ENCODE results near the gene STUM.
"Not testable (repeated sequence)": the region's sequence is repeated elsewhere in the genome, so short reads cannot be mapped to it uniquely, and the experiment has no call there.

The STUM gene

DNA sequence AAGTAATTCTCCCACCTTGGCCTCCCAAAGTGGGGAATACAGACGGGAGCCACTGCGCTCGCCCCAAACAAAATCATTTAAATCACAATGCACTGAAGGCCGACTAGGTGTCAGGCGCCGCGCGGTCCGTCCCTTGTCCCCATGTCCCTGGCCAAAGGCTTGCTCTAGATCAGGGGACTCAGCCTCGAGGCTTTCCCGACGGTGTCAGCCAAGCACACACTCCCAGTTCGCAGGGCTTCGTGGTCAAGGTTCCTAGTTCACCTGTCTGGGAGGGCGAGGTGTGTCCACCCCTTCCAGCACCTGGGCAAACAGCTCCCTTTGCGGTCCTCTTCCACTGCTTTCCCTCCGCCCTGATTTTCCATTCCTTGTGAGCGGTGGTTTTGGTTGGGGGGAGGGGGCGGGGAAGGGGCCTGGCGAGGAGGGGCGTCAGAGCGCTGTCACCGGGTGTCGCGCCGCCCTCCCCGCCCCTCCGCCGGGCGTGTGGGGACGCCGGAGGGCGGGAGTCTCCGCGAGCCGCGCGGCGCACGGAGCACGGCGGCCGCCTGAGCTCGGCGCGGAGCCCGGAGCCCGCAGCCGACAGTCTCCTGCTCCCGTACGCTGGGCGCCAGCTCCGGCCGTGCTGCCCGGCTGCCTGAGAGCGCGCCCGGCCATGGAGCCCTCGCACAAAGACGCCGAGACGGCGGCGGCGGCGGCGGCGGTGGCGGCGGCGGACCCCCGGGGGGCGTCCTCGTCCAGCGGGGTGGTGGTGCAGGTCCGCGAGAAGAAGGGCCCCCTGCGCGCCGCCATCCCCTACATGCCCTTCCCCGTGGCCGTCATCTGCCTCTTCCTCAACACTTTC is at the start of gene STUM:
Gene STUM, plus strand, starts transcription at position 509 of the 838 bp plus-strand sequence. Its CDS starts 141 bp downstream, at position 650.
- DNase-seq (ENCODE audit: insufficient read length, low spot score): peak; percentile 61
- TF ChIP-seq CTCF (IDR thresholded peaks at IDR 0.05; ENCODE audit: insufficient read depth, missing control alignments): no peak
- FAIRE-seq: no peak

DNA sequence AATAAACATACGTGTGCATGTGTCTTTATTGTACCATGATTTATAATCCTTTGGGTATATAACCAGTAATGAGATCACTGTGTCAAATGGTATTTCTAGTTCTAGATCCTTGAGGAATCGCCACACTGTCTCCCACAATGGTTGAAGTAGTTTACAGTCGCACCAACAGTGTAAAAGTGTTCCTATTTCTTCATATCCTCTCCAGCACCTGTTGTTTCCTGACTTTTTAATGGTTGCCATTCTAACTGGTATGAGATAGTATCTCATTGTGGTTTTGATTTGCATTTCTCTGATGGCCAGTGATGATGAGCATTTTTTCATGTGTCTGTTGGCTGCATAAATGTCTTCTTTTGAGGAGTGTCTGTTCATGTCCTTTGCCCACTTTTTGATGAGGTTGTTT is 48.9 kb upstream of the STUM start:
- DNase-seq (ENCODE audit: insufficient read length, low spot score); FAIRE-seq: not testable (repeated sequence)

GRCh38 chr1:226506021-226506420 is 42.5 kb upstream of the STUM start:
- TF ChIP-seq CTCF (IDR thresholded peaks at IDR 0.05; ENCODE audit: insufficient read depth, missing control alignments): no peak
- FAIRE-seq (no peak), DNase-seq (ENCODE audit: insufficient read length, low spot score) (no peak)

DNA sequence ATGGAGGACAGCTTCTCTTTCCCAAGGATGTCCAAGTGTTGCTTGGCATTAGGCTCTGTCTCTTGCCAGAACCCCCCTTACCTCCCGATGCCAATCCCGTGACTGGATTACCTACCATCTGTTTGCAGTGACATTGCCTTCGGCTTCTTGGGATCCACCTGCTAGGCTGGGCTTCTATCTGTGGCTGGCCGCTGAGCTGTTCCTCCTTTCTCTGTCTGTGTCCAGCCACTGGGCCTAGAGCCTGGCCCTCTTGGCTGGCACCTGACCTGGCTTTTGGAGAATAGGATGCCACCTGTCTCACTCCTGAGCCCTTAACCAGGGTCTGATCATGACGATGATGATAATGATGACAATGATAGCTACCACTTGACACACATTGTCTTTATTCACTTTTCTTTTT is 41.6 kb upstream of the STUM start:
- no peak for DNase-seq (ENCODE audit: insufficient read length, low spot score)
- no peak for TF ChIP-seq CTCF (IDR thresholded peaks at IDR 0.05; ENCODE audit: insufficient read depth, missing control alignments)
- FAIRE-seq: no peak

DNA sequence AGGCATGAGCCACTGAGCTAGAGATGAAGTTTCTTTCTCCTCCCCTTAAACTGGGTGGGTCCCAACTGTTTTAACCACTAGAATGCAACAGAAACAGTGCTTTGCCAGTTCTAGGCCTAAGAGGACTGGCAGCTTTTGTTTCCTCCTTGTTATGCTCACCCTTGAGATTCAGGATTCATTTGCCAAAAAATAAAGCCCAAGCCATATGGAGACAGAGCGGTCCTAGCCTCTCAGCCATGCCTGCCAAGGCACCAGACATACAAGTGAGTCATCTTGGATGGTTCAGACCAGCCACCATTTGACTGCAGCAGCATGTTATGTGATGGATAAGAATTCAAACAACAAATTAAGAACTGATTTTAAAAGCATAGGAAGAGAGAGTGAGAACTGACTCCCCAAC is 38.1 kb upstream of the STUM start:
- no peak for TF ChIP-seq CTCF (IDR thresholded peaks at IDR 0.05; ENCODE audit: insufficient read depth, missing control alignments)
- FAIRE-seq: no peak
- no peak for DNase-seq (ENCODE audit: insufficient read length, low spot score)

DNA sequence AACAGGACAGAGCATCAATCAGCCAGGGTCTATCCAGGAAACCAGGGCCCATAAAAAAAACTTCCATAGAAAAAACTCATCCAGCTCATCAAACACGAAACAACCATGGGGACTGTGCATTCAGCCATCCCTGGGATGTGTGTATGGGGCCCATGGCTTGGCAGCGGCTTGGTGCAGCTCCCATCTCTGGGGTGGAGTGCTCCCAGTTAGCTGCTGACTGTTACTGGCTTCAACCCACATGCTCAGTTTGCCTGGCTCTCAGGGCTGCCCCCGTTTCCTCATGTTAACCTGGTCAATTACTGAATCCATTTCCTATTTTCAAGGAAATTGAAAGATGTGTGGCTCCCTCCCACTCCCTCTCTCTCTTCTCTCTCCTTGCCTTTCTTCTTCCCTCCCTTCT is 37.3 kb upstream of the STUM start:
- FAIRE-seq (no peak), DNase-seq (ENCODE audit: insufficient read length, low spot score) (no peak)
- TF ChIP-seq CTCF (IDR thresholded peaks at IDR 0.05; ENCODE audit: insufficient read depth, missing control alignments): no peak

DNA sequence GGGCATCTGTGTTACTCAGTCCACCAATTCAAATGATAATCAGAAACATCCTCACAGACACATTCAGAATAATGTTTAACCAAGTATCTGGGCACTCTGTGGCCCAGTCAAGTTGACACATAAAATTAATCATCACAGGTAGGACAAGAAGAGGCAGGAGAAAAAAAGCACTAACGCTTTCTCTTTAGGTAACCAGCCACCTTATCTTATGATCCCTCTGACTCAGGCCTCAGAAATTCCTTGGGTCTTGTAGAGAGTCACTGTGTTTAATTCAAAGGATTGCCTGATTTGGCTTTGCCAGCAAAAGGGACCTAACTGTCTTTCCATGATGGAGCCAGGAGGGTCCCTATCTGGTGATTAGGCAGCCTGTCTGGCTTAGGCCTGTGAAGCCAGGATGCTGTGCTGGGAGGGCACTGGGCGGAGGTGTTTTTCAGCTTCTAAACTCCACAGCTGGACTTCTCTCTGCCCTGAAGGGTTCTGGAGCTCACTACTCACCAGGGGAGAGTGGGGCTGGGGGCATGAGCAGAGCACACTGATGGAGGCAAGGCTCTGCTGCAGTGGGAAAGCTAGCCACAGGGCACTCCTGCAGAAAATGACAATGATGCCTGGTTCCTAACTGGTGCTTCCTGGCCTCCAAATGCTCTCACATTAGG is 36.4 kb upstream of the STUM start:
- TF ChIP-seq CTCF (IDR thresholded peaks at IDR 0.05; ENCODE audit: insufficient read depth, missing control alignments): no peak
- FAIRE-seq: no peak
- no peak for DNase-seq (ENCODE audit: insufficient read length, low spot score)
